Measurements from ENCODE around the gene DNMBP. TPM values are rescaled to one million over a fixed set of nuclear protein-coding genes. Genes with fewer than 3 reads are reported as not detected.

The DNMBP gene
- polyA plus RNA-seq, 1 experiment: 16.3 TPM

DNA sequence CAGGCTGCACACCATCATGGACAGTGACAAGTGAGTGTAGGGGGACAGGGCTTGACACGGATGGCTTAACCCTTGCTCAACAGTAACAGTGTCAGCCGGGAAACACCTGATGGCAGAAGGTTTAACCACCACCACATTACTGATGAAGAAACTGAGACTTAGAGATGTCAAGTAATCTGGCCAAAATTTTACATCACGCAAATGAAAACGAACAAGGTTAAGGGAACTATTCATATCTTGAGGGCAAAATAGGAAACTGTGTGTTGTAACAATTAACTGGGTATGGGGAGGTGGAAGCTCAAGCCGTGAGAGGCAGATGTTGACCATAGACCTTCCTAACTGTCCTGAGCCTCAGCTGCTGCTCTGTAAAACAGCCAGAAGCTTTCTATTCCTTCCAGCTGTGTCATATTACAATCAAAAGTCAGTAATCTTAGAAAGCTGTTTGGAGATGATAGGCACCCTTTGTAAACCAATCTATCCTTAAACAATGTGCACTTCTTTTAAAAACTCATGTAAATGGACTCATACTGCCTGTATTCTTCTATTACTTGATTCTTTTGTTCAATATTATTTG, 158.9 kb downstream of the DNMBP start:
- DNase-seq (ENCODE audit: low read depth): no peak
- CTCF ChIA-PET: interaction anchor here (0.9 to 9.4 kb wide), 4 partner anchors 32 to 377 kb away, joined by 3 to 199 read pairs (median 3); no protein-coding TSS in a partner anchor
- TF ChIP-seq, protein P1, sequence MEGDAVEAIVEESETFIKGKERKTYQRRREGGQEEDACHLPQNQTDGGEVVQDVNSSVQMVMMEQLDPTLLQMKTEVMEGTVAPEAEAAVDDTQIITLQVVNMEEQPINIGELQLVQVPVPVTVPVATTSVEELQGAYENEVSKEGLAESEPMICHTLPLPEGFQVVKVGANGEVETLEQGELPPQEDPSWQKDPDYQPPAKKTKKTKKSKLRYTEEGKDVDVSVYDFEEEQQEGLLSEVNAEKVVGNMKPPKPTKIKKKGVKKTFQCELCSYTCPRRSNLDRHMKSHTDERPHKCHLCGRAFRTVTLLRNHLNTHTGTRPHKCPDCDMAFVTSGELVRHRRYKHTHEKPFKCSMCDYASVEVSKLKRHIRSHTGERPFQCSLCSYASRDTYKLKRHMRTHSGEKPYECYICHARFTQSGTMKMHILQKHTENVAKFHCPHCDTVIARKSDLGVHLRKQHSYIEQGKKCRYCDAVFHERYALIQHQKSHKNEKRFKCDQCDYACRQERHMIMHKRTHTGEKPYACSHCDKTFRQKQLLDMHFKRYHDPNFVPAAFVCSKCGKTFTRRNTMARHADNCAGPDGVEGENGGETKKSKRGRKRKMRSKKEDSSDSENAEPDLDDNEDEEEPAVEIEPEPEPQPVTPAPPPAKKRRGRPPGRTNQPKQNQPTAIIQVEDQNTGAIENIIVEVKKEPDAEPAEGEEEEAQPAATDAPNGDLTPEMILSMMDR (IDR thresholded peaks at IDR 0.05; ENCODE audit: insufficient read depth, low read depth, low read length): no peak
- Histone ChIP-seq H3K4me3 (ENCODE audit: low read depth, low read length) (no peak overlapping the region), H3K27me3 (ENCODE audit: control insufficient read depth, insufficient read depth, low read length) (no peaks in the 10 kb centered on the region), H3K36me3 (ENCODE audit: control insufficient read depth, insufficient read depth, low read length) (no peaks in the 10 kb centered on the region)
- POLR2A ChIA-PET: no interaction called here

DNA sequence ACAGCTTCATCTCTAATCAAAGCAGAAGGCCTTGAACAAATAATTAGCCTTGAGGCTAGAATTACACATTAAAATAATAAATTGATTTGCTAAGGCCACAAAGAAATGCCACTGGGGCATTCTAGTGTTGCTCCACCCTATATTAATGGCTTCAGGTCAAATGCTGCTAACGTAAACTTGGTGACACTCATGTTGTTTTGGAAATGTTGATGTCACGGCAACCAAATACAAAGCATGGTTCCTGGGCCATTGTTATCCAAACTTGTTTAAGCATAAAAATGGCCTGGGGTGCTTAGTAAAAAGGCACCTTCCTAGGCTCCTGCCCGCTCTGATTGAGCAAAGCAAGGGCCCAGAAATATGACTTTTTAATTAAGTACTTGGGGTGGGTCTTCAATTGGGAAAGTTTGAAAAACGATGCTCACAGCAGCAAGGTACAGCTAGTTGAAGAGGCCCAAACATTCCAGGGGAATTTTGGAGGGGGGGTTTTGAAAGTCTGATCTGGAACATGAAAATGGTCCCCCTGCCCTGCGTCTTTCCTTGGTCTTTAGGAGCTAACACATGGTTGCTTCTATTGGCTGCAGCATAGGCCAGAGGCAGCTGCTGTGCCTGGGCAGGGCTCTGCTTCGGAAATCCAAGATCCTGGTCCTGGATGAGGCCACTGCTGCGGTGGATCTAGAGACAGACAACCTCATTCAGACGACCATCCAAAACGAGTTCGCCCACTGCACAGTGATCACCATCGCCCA, 159.6 kb downstream of the DNMBP start:
- ChIA-PET CTCF (interaction anchor here (1.7 to 9.4 kb wide), 3 partner anchors 9 to 199 kb away, joined by 3 to 199 read pairs (median 6); no protein-coding TSS in a partner anchor), POLR2A (no interaction called here)
- DNase-seq (ENCODE audit: low read depth): no peak
- Histone ChIP-seq H3K27me3 (ENCODE audit: control insufficient read depth, insufficient read depth, low read length) (no peaks in the 10 kb centered on the region), H3K36me3 (ENCODE audit: control insufficient read depth, insufficient read depth, low read length) (no peaks in the 10 kb centered on the region), H3K4me3 (ENCODE audit: low read depth, low read length) (no peak overlapping the region)
- TF ChIP-seq, protein P1 (IDR thresholded peaks at IDR 0.05; ENCODE audit: insufficient read depth, low read depth, low read length): no peak

DNA sequence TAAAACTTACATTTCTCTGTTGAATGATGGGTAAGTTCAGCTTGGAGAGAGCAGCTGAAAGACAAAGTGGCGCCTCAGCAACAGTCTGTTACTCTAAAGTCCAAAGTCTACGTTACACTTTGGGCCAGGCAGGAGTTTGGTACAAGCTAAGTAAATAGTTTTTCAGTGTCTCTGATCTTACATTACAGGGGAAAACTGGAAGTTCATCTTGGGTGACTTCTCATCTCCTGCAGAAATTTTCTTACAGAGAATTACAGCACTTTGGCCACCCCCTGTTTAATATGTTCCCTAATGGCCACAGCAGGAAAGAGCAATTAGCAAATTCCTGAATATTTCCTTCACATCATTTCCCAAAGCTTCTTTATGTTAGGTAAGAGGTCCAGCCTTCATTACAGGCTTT, 160.2 kb downstream of the DNMBP start:
- TF ChIP-seq, protein P1 (IDR thresholded peaks at IDR 0.05; ENCODE audit: insufficient read depth, low read depth, low read length): no peak
- DNase-seq (ENCODE audit: low read depth): no peak
- Histone ChIP-seq H3K36me3 (ENCODE audit: control insufficient read depth, insufficient read depth, low read length) (no peaks in the 10 kb centered on the region), H3K4me3 (ENCODE audit: low read depth, low read length) (no peak overlapping the region), H3K27me3 (ENCODE audit: control insufficient read depth, insufficient read depth, low read length) (no peaks in the 10 kb centered on the region)
- ChIA-PET CTCF (interaction anchor here (1.2 to 9.4 kb wide), 4 partner anchors 9 to 200 kb away, joined by 3 to 199 read pairs (median 4); no protein-coding TSS in a partner anchor), POLR2A (no interaction called here)

DNA sequence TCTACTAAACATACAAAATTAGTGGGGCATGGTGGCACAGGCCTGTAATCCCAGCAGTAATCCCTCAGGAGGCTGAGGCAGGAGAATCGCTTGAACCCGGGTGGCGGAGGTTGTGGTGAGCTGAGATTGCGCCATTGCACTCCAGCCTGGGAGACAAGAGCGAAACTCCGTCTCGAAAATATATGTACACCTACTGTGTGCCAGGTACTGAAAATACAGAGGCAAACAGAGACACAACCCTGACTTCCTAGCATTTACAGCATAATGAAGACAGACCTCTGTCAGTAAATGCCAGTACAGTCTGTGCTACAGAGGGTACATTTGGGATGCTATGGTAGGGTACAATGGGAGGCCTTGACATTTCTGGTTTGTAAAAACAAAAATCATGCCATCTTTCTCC, 160.7 kb downstream of the DNMBP start:
- no peak overlapping the region for H3K4me3 ChIP-seq (ENCODE audit: low read depth, low read length)
- DNase-seq (ENCODE audit: low read depth): no peak
- CTCF ChIA-PET: interaction anchor here (1.2 to 9.4 kb wide), 4 partner anchors 10 to 200 kb away, joined by 3 to 199 read pairs (median 4); no protein-coding TSS in a partner anchor
- TF ChIP-seq, protein P1 (IDR thresholded peaks at IDR 0.05; ENCODE audit: insufficient read depth, low read depth, low read length): no peak
- H3K36me3 ChIP-seq (ENCODE audit: control insufficient read depth, insufficient read depth, low read length): no peaks in the 10 kb centered on the region
- no peaks in the 10 kb centered on the region for H3K27me3 ChIP-seq (ENCODE audit: control insufficient read depth, insufficient read depth, low read length)
- POLR2A ChIA-PET: no interaction called here

DNA sequence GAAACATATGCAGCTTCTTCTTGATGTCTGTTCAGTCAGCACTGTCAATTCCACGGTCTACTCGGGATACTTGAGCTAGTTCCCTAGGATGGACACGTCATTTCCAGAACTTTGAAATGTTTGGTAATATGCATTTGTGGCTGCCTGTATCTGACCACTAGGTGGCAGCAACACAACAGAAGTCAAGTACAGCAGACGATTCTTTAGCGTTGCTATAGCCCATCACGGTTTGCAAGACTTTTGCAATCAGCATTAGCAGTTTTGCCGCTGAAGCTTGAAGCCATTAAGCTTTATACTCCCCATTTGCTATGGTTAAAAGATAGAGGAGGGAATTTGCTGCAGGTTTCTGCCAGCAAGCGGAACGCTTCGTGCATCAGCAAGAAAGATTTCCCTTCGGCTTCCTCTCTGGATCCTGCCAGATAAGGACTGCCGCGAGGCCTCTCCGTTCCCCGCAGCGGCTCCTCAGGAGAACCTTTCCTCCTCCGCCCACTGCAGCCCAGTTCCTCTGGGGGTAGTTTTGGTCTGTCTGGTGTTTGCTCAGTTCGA, 163.8 kb downstream of the DNMBP start:
- Histone ChIP-seq H3K36me3 (ENCODE audit: control insufficient read depth, insufficient read depth, low read length) (no peaks in the 10 kb centered on the region), H3K27me3 (ENCODE audit: control insufficient read depth, insufficient read depth, low read length) (no peaks in the 10 kb centered on the region), H3K4me3 (ENCODE audit: low read depth, low read length) (0 out of 2 replicates have a peak overlapping the region, but pooled peaks have one; percentile 0)
- TF ChIP-seq, protein P1 (IDR thresholded peaks at IDR 0.05; ENCODE audit: insufficient read depth, low read depth, low read length): peak; percentile 87
- ChIA-PET CTCF (interaction anchor here (0.6 to 9.4 kb wide), 54 partner anchors 9 to 587 kb away, joined by 3 to 199 read pairs (median 4); partner anchors contain the start of genes COX15, CUTC and DNMBP), POLR2A (interaction anchor here (1.0 kb wide), 1 partner anchor 199 kb away, joined by 3 read pairs; no protein-coding TSS in a partner anchor)
- peak; percentile 67 for DNase-seq (ENCODE audit: low read depth)

Measured in BJ (cell line).